ENCODE data around the gene HABP4.

GRCh38 chr9:96519787-96520186, 69.8 kb downstream of the HABP4 start:
- TF ChIP-seq CTCF (IDR thresholded peaks at IDR 0.05) (no peak), POLR2A (IDR thresholded peaks at IDR 0.05) (no peak)
